ENCODE results near the gene PILRB. TPM values are rescaled to one million over a fixed set of nuclear protein-coding genes. Genes with fewer than 3 reads are reported as not detected.

PILRB gene
- total RNA-seq, 1 experiment from 2014 or later = 73.2 TPM

DNA sequence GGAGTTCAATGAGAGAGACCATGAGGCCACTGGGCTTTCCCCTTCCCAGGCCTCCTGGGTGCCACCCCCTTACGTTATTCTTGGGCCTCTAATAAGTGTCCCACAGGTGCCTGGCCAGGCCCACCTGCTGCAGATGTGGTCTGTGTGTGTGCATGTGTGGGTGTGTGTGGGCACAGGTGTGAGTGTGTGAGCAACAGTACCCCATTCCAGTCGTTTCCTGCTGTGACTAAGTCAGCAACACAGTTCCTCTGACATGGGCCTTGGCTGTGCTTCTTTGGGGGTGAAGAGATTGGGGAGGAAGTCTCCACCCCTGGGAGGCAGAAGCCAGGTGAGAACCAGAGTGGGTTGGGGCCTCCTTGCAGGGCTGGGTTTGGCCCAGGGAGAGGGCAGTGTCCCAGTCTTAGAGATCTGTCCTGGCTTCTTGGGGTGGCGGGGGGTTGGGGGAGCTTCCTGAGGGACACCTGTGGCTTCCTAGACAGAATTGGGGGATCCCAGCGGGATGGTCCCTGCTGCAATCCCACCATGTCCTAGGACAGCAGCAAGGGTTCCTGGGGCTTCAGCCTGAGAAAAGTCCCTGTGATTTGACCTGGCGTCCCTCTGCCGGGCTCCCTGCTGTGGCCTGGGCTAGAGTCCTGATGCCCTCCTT, 4.1 kb upstream of the PILRB start:
- BruUV-seq (replicated peaks) = no TSS peak
- ATAC-seq = no peak

DNA sequence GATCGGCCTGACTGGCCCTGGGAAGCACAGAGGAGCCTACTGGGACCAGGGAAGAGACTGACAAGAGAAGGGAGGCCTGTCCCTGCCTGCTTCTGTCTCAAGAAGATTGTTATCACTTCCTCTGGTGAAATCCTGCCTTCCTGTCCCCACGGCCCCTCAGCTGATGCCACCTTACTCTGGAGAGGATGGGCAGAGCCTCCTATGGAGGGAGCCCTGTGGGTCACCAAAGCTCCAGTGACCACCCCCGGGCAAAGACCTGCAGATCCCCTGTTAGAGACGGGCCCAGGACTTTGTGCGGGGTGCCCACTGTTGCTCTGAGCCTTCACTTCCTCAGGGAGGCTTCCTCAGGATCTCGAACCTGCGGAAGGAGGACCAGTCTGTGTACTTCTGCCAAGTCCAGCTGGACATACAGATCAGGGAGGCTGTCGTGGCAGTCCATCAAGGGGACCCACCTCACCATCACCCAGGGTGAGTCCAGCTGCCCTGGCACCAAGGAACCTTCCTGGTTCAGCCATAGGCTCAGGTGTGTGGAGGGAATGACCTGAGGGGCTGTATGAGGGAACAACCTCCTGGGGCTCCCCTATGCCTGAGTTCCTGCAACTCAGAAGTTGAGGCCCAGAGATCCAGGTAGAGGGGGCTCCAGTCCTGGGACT, 1.4 kb upstream of the PILRB start:
- H3K4me3 ChIP-seq (ENCODE audit: low read depth in 2 of 2, low read length in 2 of 2) = no peak overlapping the region
- in situ Hi-C loops (cut with HindIII; ENCODE audit: low pct_unique_long_range_greater_than_20kb, low sequenced_read_pairs) = no loop called here
- ATAC-seq = no peak; the same call in 1 of the 2 replicates
- BruUV-seq (replicated peaks) = no TSS peak
- H3K27me3 ChIP-seq (ENCODE audit: control insufficient read depth, insufficient read depth, low read length) = no peaks in the 10 kb centered on the region
- TF ChIP-seq, protein P1, sequence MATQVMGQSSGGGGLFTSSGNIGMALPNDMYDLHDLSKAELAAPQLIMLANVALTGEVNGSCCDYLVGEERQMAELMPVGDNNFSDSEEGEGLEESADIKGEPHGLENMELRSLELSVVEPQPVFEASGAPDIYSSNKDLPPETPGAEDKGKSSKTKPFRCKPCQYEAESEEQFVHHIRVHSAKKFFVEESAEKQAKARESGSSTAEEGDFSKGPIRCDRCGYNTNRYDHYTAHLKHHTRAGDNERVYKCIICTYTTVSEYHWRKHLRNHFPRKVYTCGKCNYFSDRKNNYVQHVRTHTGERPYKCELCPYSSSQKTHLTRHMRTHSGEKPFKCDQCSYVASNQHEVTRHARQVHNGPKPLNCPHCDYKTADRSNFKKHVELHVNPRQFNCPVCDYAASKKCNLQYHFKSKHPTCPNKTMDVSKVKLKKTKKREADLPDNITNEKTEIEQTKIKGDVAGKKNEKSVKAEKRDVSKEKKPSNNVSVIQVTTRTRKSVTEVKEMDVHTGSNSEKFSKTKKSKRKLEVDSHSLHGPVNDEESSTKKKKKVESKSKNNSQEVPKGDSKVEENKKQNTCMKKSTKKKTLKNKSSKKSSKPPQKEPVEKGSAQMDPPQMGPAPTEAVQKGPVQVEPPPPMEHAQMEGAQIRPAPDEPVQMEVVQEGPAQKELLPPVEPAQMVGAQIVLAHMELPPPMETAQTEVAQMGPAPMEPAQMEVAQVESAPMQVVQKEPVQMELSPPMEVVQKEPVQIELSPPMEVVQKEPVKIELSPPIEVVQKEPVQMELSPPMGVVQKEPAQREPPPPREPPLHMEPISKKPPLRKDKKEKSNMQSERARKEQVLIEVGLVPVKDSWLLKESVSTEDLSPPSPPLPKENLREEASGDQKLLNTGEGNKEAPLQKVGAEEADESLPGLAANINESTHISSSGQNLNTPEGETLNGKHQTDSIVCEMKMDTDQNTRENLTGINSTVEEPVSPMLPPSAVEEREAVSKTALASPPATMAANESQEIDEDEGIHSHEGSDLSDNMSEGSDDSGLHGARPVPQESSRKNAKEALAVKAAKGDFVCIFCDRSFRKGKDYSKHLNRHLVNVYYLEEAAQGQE (IDR thresholded peaks at IDR 0.05; ENCODE audit: insufficient read depth in 1 of 2, low read depth in 2 of 2, low read length in 1 of 2) = no peak
- TF ChIP-seq TCF7L2 (IDR thresholded peaks at IDR 0.05; ENCODE audit: low read depth, low read length) (no peak), SIN3A (IDR thresholded peaks at IDR 0.05; ENCODE audit: borderline replicate concordance, insufficient read depth, low read depth, low read length) (no peak), POLR2AphosphoS5 (IDR thresholded peaks at IDR 0.05; ENCODE audit: low read depth, low read length) (no peak)
- TF ChIP-seq, protein P2, sequence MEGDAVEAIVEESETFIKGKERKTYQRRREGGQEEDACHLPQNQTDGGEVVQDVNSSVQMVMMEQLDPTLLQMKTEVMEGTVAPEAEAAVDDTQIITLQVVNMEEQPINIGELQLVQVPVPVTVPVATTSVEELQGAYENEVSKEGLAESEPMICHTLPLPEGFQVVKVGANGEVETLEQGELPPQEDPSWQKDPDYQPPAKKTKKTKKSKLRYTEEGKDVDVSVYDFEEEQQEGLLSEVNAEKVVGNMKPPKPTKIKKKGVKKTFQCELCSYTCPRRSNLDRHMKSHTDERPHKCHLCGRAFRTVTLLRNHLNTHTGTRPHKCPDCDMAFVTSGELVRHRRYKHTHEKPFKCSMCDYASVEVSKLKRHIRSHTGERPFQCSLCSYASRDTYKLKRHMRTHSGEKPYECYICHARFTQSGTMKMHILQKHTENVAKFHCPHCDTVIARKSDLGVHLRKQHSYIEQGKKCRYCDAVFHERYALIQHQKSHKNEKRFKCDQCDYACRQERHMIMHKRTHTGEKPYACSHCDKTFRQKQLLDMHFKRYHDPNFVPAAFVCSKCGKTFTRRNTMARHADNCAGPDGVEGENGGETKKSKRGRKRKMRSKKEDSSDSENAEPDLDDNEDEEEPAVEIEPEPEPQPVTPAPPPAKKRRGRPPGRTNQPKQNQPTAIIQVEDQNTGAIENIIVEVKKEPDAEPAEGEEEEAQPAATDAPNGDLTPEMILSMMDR (IDR thresholded peaks at IDR 0.05) = no peak
- DNase-seq (ENCODE audit: low read depth, low spot score) = no peak
- ChIA-PET CTCF (no interaction called here), POLR2A (no interaction called here)
- no peak overlapping the region for H3K27ac ChIP-seq (ENCODE audit: low read length)
- H3K4me1 ChIP-seq (ENCODE audit: control insufficient read depth, insufficient read depth, low read length) = no peaks in the 10 kb centered on the region
- peaks cover 3% of the 10 kb centered on the region; the same call in 1 of the 2 replicates for H3K36me3 ChIP-seq (ENCODE audit: control insufficient read depth, insufficient read depth, low read length)
- H3K9me3 ChIP-seq (ENCODE audit: control insufficient read depth, insufficient read depth, low read depth, low read length) = no peaks in the 10 kb centered on the region
- intact Hi-C loops (cut with micrococcal nuclease; ENCODE audit: unreplicated experiment) = no loop called here

More for the DNA sequence above, 4.1 kb upstream of the PILRB start:
- H3K27me3 ChIP-seq (ENCODE audit: control insufficient read depth, insufficient read depth, low read length) = no peaks in the 10 kb centered on the region
- H3K36me3 ChIP-seq (ENCODE audit: control insufficient read depth, insufficient read depth, low read length) = peaks cover 15% of the 10 kb centered on the region
- H3K27ac ChIP-seq (ENCODE audit: low read length) = no peak overlapping the region
- no peak for DNase-seq (ENCODE audit: low read depth, low spot score)
- H3K9me3 ChIP-seq (ENCODE audit: control insufficient read depth, insufficient read depth, low read depth, low read length) = no peaks in the 10 kb centered on the region
- no peaks in the 10 kb centered on the region for H3K4me1 ChIP-seq (ENCODE audit: control insufficient read depth, insufficient read depth, low read length)
- intact Hi-C loops (cut with micrococcal nuclease; ENCODE audit: unreplicated experiment) = no loop called here
- in situ Hi-C loops (cut with HindIII; ENCODE audit: low pct_unique_long_range_greater_than_20kb, low sequenced_read_pairs) = no loop called here
- no peak overlapping the region for H3K4me3 ChIP-seq (ENCODE audit: low read depth in 2 of 2, low read length in 2 of 2)
- CTCF ChIA-PET = no interaction called here
- POLR2A ChIA-PET = no interaction called here
- TF ChIP-seq, protein P2 (IDR thresholded peaks at IDR 0.05) = no peak
- TF ChIP-seq, protein P1 (IDR thresholded peaks at IDR 0.05; ENCODE audit: insufficient read depth in 1 of 2, low read depth in 2 of 2, low read length in 1 of 2) = no peak
- TF ChIP-seq POLR2AphosphoS5 (IDR thresholded peaks at IDR 0.05; ENCODE audit: low read depth, low read length) (no peak; the same call in 1 of the 2 replicates), TCF7L2 (IDR thresholded peaks at IDR 0.05; ENCODE audit: low read depth, low read length) (no peak), SIN3A (IDR thresholded peaks at IDR 0.05; ENCODE audit: borderline replicate concordance, insufficient read depth, low read depth, low read length) (no peak)
